NCI-H146 (cell line): ENCODE results near the gene BAG2.

Source experiments
- DNase-seq: peaks from one replicate; lab custom pipeline; 2025; lab: John Stamatoyannopoulos, UW

BAG2 gene

DNA sequence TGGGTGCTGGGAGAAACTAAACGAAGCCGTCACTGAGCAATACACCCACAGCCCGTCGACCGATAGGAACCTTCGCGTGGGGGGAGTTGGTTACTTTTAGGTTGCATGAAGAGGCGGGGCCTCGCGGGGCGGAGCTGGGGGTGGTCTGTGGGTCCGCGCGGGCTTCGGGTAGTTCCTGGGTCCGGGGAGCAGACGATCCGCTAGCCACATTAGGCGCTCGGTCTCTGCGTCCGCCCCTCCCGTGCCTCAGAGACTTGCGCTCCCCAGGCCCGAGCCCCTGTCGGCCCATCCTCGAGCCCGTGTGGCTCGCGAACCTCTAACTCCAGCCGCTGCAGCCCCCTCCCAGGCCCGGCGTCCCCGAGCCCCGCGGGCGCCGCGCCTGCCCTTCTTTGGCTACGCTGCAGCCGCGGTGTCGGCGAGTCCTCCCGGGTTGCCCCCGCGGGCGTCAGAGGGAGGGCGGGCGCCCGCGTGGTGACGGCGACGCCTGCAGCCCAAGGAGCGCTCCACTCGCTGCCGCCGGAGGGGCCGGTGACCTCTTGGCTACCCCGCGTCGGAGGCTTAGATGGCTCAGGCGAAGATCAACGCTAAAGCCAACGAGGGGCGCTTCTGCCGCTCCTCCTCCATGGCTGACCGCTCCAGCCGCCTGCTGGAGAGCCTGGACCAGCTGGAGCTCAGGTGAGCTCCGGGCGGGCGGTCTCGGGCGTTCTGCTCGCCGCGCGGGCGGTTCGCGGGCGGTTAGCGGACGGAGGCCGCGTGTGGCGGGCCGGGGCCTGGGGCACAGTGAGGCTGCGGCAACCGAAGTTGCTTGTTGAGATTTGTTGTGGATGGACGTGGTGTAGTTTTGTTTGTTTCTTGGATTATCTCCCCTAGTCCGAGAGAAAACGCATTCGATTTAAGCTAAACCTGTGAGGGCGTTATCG lies at the start of gene BAG2:
Gene BAG2, plus strand, starts transcription at position 191 of the 920 bp plus-strand sequence. Its CDS starts 372 bp downstream, at position 563.
- peak; percentile 90 for DNase-seq

- no peak for DNase-seq
Measured at GRCh38 chr6:57123111-57123510, 49.0 kb upstream of the BAG2 start.

DNA sequence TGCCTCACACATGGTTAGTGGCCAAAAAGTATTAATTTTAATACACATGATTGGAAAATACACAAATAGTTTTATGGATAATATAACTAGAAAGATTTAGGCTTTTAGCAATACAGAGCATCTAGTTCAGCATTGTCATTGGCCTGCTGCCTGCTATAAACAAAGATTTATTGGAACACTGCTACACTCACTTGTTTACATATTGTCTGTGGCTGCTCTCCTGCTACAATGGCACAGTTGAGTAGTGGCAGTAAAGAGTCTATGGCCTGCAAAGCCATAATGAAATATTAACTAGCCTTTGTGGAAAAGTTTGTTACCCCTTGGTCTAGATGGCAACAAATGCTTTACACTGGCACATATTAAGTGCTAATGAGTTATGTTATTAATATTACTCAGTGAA lies 44.4 kb upstream of the BAG2 start:
- DNase-seq: no peak

DNA sequence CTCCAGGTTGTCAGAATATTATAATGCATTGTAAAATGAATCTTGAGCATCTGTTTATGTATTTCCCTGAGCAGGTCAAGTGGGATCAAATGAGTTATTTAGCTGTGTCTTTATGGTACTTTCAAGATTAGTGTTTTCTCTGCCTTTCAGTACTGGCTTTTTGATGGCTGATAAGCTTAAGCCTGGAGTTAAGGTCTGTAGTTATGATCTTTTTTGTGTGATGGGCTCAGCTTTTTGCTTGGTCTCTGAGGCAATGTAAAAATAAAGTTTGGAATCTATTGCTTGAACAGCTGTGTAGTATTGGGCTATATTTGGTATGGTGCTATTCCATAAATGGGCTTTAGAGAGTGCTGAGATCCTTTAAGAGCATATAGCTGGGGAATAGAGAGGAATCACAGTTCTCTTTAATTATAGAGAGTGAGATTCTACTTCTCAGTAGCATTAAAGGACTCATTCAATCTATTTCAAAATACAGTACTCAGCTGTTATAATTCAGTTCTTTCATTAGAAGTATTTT lies 41.4 kb upstream of the BAG2 start:
- DNase-seq: no peak

GRCh38 chr6:57134954-57135353 lies 37.2 kb upstream of the BAG2 start:
- no peak for DNase-seq

- DNase-seq: no peak
Measured at GRCh38 chr6:57135885-57136284, 36.2 kb upstream of the BAG2 start.

- no peak for DNase-seq
Measured at GRCh38 chr6:57137350-57137749, 34.8 kb upstream of the BAG2 start.

DNA sequence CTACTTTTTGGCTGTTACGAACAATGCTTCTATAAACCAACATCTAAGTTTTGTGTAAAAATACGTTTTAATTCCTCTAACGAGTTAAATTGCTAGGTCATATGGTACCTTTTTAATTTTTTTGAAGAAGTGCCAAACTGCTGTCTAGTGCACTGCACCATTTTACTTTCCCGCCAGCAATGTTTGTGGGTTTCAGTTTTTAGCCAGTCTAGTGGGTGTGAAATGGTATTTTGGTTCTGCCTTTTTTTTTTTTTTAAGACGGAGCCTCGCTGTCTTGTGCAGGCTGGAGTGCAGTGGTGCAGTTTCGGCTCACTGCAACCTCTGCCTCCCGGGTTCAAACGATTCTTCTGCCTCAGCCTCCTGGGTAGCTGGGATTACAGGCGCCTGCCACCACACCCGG lies 34.1 kb upstream of the BAG2 start:
- DNase-seq: no peak

DNA sequence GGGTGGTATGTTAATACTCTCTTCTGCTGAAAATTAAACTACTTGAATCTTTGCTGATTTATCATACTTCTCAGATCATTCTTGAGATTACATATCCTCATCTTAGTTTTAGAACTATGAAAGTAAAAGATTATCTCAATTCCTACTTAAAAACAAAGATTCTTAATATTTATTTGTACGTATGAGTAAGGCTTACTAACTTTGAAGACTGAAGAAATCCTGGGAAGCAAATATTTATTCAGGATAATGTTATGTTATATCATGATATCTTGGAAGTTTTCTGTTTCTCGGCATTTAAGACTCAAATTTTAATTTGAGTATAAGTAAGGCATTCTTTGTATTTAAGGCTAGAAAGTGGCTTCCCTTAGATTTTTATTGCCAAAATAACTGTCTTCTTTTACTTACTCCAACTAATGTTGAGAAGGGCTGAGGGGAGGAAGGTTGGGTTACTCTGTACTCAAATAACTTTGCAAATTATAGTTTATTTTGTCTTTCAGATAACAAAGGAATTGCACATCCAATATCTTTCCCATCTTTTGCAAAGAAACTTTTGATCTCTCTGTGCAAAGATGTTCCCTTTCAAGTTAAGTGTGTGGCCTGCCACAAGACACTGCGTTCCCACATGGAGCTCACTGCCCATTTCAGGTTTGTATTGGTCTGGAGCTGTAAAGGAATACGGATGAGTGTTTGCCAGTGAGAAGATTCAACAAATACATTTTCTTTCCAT lies 30.5 kb upstream of the BAG2 start:
- DNase-seq: no peak

DNA sequence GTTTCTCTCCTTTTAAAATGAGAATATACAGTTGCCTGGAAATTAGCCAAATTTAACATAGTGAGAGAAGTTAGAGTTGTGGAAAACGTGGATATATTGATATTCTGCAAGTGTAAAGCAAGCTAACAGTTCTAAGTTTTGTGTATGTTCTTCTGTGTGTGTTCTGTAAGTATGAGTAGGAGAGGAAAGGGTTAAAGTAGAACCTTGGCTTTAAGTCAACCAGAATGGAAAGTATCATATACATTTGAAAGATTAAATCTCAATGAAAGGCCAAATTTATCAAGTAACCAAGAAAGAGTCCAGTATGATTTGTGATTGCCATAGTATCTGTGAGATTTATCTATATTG lies 30.0 kb upstream of the BAG2 start:
- DNase-seq: no peak

- no peak for DNase-seq
Measured at GRCh38 chr6:57143690-57144089, 28.4 kb upstream of the BAG2 start.

- DNase-seq: no peak
Measured at GRCh38 chr6:57147401-57147800, 24.7 kb upstream of the BAG2 start.

- DNase-seq: no peak
Measured at GRCh38 chr6:57147955-57148858, 23.9 kb upstream of the BAG2 start.

GRCh38 chr6:57158658-57159057 lies 13.5 kb upstream of the BAG2 start:
- no peak for DNase-seq

GRCh38 chr6:57159127-57159526 lies 13.0 kb upstream of the BAG2 start:
- no peak for DNase-seq

DNA sequence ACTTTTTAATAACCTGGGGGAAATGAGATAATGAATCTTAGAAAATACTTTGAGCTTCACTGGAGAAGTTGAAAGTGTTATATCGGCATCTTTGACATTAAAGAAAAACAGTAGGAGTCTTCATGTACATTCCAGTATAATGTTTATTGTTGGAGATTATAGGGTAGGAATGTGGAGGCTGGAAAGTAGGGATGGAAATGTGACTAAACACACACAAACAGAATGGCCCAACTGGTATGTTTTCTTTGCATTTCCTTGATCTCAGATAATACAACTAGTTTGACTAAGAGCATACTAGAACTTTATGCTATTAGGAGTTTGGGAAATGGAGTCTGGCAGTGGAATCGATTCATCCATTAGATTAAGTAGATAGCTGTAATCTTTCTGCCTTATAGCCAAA lies 10.1 kb upstream of the BAG2 start:
- DNase-seq: no peak

DNA sequence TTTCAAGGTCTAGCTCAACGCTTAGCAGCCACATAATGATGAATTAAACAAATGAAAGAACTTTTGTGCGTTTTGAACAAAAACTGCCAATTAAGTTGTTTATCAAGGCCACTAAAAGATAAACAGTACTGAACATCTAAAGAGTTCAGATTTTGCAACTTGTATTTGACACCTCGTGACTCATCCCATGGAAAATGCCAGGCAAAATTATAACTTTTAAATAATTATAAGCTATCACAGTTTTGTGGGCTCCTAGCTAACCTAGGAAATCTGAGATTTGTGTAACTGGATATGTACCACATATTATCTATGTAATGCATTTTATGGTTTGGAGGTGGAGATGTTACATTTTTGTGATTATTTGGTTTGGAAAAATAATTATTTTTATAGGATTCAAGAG lies 9.6 kb upstream of the BAG2 start:
- no peak for DNase-seq

DNA sequence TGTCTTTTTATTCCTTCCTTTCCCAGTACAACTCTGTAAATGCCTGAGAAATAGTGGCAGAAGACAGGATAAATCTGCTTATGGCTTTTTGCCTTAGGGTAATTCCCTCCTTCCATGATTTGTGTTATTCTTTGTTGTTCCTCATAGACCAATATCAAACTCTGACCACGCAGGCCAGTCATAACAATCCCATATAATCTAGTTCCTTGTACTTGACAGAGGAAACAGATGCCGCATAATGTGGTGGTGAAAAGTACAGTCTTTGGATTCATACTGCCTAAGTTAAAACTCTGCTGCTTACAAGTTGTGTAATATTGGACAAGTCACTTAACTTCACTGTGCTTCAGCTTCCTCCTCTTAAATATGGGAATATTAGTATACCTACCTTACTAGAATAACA lies 8.2 kb upstream of the BAG2 start:
- DNase-seq: no peak

DNA sequence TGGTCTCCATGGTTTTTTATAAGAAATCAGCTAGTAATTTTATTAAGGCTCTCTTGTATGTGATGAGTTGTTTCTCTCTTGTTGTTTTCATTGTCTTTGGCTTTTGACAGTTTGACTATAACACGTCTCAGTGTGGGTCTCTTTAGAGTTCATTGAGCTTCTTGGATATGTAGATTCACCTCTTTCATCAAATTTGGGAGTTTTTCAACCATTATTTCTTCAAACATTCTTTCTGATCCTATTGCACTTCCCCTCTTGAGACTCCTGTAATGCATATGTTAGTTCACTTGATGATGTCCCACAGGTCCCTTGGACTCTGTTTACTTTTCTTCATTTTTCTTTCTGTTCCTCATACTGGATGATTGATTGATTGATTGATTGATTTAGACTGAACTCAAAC lies 7.0 kb upstream of the BAG2 start:
- DNase-seq: no peak

- DNase-seq: peak; percentile 35
Measured at GRCh38 chr6:57173056-57173885, 1.1 kb downstream of the BAG2 start.

DNA sequence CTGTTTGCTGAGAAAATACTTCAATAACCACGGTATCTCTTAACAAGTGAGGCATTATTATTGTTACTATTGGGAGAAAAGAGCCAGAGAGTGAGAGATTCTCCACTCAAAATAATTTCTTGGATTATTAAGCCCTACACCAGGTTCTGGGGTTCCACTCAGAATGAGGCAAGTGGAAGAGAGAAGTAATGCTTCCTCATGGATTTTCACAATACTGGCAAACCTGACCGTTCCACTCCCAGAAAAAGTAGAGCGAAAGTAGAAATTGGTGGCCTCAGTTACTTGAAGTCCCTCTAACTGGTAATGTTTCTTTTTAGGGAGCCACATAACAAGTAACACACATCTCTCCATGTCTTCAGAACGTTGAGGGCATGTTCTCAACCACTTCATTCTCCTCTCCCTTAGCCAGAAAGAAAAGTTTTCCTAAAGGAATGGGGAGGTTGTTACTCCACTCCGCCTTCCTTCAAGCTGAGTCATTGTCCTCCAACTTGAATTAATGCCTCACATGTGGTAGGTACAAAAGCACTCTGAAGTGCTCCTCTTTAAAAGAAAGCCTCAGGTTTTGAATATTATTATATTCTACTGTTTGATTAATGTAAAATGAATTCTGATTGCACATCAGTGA lies 1.9 kb downstream of the BAG2 start:
- no peak for DNase-seq
